Anterior cingulate cortex (tissue), 58 donors: Measurements from ENCODE around the gene UBE2F.
"Not testable (repeated sequence)": the region's sequence is repeated elsewhere in the genome, so short reads cannot be mapped to it uniquely, and the experiment has no call there.

ENCODE experiments used
- DNase-seq, 58 donors: peaks; one replicate each; lab custom pipeline; 2025; lab: John Stamatoyannopoulos, UW

The UBE2F gene

GRCh38 chr2:238010572-238010971 lies 43.8 kb downstream of the UBE2F start:
- DNase-seq, result no peak

DNA sequence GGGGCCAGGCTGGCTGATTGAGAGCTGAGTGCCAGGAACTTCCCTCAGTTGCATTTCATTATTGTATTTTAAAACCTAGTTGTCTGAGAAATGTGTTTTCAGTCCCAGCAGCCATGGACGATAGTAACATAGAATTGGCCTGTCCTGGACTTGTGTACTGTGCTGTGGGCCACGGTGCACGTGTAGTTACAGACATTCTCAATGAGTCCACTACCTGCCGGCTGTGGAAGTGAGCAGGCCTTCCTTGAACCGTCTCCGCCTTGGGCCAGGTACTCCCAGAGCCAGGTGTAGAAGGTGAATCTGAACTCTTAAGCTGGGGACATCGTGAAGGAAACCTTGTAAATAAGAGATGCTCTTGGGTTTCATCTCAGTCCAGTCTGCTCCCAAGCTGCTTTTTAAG lies 47.0 kb downstream of the UBE2F start:
- no peak for DNase-seq

- peak in 1 of 58 donors; percentile 4 for DNase-seq
Observed at GRCh38 chr2:238015705-238016104, 48.9 kb downstream of the UBE2F start.

DNA sequence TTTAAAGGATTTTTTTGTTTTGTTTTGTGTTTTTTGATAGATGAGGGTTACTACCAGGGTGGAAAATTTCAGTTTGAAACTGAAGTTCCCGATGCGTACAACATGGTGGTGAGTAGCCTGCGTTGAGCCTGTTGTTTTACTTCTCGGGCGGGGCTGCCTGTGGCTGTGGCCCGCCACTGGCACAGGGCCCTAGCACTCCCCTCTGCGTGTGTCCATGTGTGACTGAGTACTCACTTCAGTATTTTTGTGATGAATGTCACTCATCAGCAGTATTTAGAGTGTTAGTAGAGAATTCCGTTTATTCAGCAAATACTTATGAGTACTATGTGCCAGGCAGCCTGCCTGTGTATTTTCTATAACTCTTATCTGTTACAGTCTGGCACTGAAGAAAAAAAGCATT lies 49.7 kb downstream of the UBE2F start:
- DNase-seq, result no peak

- no peak for DNase-seq
Observed at GRCh38 chr2:238019962-238020361, 53.1 kb downstream of the UBE2F start.

DNA sequence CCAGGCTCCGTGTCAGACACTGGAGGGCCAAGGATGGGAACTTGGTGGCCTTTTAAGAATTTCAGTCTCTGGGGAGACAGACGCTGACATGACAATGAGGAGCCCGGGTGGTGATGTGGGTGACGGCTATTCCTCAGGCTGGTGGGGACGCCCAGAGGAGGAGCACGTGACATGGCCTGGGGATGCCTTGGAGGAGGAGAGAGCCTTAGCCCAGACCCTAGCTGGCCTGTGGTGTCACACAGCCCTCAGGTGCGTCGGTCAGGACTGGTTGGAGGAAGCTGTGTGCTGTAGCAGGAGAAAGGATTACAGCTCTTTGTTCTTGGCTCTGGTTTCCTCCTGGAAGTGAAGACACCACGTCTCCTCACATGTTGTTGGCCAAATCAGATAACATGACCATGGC lies 54.0 kb downstream of the UBE2F start:
- DNase-seq, result no peak

GRCh38 chr2:238021327-238021726 lies 54.5 kb downstream of the UBE2F start:
- no peak for DNase-seq

DNA sequence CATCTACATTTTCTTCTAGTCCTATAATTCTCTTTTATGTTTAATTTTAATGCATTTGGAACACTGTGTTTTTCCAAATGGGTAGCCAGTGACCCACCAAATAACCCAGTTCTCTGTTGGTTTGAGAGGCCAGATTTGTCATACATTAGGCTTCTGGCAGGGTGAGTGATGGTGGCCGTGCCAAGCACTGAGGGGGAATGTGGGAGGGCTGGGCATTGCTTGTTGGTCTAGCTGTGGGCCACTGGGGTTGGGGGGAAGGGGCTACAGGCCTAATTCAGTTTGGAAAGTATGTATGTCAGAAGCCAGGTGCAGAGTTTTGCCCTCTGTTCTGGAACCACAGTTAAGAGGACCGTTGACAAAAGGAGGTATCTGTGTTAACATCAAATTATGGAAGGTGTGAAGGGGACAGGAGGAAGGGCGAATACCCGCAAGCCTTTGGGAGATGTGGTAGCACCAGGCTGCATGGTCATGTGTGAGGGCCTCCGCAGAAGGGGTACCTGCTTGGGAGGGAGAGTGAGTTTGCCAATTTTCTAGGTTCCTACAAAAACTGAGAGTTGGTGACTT lies 55.9 kb downstream of the UBE2F start:
- no peak for DNase-seq

GRCh38 chr2:238023608-238024007 lies 56.8 kb downstream of the UBE2F start:
- DNase-seq, result no peak

DNA sequence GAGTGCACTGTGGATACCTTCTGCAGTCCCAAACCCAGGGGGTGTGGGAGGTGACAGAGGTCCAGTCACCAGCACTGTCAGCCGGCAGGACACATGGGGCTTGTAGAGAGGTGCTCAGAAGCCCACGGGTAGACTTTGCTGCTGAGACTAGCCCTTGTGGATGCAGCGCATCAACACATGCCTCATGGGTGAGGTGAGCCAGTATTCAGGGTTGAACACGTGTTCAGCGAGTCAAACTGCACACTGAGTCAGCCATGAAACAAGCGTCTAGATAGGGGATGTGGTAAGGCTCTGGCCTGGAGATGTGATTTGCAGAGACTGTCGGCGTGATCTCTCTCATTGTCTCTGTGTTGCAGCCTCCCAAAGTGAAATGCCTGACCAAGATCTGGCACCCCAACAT lies 58.2 kb downstream of the UBE2F start:
- no peak for DNase-seq

DNA sequence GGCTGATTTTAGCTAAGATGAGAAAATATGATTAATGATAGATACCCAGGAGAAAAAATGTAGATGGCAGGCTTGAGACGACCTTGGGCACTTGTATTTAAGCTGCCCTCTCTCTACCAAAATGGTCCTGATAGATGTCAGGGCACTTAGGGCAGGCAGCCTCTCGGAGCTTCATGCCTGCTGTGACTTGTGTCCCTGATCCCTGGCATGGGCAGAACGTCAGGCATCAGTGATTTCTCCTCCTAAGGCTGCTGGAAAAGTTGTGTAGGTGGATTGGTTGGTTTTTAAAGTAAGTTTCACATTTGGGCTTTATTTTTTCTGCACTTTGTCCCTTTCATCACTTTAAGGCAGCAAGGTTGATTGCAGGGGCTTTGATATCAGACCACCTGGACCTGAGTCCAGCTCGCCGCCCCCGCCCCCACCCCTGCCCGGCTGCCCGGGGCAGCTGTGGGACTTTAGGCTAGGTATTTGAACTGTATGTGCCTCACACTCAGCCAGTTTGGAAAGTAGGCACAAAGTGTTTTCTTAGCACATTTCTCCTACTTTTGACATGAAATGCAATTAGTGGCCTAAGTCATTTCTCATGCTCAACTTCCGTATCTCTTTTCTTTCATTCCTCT lies 59.0 kb downstream of the UBE2F start:
- no peak for DNase-seq

DNA sequence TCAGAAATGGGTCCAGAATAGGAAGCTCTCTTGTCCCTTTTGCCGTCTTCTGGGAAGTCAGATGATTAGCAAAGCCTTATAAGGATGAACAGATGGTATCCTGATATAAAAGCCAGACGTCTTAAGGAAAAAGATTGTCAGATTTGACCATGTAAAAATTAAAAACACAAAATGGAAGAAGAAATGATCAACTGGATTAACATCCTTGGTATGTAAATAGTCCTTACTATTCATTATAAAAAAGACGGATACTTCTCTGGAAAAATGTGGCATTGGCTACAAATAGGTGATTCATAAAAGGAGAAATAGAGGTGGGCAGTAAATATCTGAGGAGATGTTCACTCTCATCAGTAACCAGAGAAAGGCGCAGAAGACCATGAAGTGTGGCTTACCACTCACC lies 60.2 kb downstream of the UBE2F start:
- no peak for DNase-seq

DNA sequence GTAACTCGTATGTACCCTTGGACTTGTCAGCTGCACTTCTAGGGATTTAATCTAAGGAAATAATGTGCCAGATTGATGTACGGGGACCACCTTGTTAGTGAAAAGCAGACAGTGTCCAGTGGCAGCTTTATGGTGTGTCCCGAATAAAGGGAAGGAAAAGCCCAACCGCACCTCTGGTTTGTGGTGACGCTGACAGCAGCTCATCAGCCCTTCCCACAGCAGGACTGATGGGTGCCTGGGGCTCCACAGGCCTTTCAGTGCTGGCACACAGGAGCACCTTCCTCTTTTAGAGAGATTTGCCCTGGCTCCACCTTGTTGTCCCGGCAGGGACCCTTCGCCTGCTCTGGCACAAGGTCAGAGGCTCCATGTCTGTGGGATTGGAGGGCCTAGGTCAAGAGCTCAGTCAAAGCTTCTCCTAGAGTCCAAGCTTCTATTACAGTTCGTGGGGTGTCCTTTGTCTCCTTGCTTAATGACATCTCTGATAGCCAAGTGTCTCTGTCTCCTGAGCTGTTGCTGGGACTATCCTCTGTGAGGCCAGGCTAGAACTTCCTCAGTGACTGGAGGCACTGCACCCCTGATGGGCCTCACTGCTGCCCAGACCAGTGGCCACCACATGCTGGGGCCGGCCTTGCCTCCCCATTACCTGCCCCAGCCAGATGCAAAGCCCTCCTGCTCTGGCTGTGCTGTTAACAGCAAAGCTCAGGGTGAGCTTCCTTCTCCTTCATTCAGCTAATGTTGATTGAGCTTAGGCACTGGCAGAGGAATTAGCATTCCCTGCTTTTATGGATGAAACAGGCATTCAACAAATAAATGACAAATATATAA lies 61.0 kb downstream of the UBE2F start:
- DNase-seq, result peak in 1 of 58 donors; percentile 16

DNA sequence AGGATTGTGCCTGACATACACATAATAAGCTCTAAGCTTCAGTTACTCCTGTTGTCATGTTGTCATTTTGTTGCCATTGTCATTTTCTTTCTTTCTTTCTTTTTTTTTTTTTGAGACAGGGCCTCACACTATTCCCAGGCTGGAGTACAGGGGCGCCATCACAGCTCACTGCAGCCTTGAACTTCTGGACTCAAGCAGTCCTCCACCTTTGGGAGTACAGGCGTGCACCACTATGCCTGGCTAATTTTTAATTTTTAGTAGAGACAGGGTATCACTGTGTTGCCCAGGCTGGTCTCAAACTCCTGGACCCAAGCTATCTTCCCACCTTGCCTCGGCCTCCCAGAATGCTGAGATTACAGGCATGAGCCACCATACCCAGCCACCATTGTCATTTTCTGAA lies 63.0 kb downstream of the UBE2F start:
- DNase-seq, result no peak

DNA sequence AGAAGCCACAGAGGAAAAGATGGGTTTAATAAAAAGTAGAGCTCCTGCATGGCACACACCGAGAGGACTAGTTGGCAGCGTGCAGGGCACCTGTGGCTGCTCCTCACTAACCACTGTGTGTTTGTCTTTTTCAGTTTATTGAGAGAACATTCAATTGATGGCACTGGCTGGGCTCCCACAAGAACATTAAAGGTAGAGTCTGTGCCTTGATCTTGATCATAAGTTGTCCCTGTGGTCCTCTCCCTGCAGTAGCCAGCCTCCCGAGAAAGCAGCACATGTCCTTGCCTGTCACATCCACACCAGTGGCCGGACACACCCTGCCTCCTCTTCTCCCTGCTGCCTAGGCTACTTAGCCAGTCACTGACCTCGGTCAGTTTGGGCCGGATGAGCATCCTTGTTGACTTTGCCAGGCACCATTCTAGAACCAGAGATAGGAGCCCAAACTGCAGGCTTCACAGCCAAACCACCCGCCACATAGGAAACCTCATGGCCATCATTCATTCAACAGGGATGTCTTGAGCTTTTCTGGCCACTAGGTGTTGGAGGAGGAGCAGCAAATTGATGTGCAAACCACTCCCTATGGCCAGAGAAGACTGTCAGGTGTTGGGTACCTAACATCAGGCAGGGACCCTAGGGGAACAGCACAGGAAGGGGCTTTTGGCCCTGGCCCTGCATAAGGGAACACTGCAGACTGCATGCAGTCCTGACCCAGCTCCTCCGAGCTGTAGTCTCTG lies 63.8 kb downstream of the UBE2F start:
- no peak for DNase-seq

- DNase-seq, result no peak
Observed at GRCh38 chr2:238031751-238032150, 64.9 kb downstream of the UBE2F start.

DNA sequence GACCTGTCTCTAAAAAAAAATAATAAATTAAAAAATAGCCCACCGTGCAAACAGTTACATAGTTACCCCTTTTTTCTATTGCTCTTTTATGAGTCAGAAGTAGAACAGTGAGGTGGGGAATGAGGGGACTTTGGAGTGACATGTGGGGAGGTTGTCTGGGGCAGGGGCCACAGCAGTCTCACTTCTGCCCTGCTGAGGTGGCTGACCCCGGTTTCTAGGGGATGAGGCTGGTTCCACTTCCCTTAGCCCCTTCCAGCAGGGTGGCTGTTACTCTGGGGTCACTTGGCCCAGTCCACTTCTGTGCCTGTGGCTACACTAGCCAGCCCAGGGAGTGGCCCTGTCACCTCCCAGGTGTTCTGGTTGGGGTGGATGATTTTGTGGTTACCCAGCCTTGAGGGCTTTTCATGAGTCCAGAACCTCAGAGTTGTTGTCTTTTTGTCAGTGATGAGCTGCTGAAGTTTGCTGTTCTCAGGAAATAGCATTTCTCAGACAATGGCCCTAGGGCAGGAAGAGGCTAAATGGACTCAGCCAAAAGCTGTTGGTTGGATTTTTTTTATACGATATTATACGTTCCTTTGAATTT lies 66.0 kb downstream of the UBE2F start:
- DNase-seq, result no peak

DNA sequence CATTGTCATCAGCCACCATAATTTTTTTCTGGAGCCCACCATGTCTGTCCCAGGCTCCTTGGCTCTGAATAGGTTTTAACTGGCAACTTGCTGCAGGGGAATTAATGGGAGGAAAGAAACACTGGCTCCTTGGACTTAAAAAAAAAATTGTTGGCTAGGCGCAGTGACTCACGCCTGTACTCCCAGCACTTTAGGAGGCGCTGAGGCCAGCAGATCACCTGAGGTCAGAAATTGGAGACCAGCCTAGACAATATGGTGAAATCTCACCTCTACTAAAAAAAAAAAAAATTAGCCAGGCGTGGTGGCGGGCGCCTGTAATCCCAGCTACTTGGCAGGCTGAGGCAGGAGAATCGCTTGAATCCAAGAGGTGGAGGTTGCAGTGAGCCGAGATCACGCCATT lies 67.2 kb downstream of the UBE2F start:
- DNase-seq, result not testable (repeated sequence)

- DNase-seq, result no peak
Observed at GRCh38 chr2:238038203-238038602, 71.4 kb downstream of the UBE2F start.

DNA sequence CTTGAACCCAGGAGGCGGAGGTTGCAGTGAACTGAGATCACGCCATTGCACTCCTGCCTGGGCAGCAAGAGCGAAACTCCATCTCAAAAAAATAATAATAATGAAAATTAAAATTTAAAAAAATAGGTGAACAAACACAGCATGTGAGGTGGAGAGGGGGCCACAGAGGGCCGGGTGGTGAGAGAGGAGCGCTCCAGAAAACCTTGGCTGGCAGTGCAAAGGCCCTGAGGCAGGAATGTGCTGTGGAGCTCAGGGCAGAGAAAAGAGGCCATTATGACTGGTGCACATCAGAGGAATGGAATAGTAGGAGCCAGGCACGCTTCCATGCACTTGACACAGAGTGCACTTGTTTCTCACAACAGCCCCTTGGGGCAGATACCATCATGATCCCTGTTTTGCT lies 72.3 kb downstream of the UBE2F start:
- no peak for DNase-seq

- no peak for DNase-seq
Observed at GRCh38 chr2:238039985-238040384, 73.2 kb downstream of the UBE2F start.
